GDM1 (cell line): ENCODE data around the gene PGS1.
A peak's percentile ranks its signal among the peaks of the same experiment; 100 is the strongest.
"Not testable (repeated sequence)": the region's sequence is repeated elsewhere in the genome, so short reads cannot be mapped to it uniquely, and the experiment has no call there.

Experiments
- DNase-seq: peaks from one replicate; lab custom pipeline; 2025; lab: John Stamatoyannopoulos, UW

The PGS1 gene, protein sequence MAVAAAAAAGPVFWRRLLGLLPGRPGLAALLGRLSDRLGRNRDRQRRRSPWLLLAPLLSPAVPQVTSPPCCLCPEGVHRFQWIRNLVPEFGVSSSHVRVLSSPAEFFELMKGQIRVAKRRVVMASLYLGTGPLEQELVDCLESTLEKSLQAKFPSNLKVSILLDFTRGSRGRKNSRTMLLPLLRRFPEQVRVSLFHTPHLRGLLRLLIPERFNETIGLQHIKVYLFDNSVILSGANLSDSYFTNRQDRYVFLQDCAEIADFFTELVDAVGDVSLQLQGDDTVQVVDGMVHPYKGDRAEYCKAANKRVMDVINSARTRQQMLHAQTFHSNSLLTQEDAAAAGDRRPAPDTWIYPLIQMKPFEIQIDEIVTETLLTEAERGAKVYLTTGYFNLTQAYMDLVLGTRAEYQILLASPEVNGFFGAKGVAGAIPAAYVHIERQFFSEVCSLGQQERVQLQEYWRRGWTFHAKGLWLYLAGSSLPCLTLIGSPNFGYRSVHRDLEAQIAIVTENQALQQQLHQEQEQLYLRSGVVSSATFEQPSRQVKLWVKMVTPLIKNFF

DNA sequence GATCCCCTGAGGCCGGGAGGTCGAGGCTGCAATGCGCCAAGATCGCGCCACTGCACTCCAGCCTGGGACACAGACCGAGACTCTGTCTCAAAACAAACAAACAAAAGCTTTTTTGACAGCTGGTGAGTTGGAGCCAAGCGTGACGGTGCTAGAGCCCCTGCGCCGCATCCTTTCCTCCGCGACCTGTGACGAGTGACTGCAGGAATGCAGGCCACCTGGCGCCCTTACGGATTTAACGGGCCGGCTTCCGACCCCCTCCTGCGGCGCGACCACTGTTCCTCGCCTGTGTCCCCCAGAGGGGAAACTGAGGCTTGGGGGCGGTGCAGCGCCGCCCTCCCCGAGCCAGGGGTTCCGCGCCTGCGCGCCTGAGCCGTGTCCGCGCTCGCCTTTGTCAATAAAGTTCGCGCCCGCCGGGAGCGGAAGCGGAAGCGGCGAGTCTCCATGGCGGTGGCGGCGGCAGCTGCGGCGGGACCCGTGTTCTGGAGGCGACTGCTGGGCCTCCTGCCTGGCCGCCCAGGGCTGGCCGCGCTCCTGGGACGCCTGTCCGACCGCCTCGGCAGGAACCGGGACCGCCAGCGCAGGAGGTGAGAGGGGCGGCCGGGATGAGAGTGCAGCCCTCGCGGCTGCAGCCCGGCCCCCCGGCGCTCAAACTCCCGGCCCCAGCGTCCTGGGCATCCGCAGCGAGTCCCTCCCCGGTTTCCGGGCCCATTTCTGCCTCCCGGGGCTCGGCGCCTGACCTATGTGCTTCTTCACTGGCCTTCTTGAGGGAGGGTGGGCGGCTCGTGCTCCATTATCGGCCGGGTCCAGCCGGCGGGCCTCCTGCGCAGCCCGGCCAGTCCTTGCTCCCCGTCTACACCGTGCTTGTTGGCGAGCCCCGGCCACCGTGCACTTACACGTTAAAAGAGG lies at the start of gene PGS1:
Gene PGS1, plus strand, starts transcription at position 425 of the 906 bp plus-strand sequence. Its CDS starts 17 bp downstream, at position 442.
- peak; percentile 64 for DNase-seq

DNA sequence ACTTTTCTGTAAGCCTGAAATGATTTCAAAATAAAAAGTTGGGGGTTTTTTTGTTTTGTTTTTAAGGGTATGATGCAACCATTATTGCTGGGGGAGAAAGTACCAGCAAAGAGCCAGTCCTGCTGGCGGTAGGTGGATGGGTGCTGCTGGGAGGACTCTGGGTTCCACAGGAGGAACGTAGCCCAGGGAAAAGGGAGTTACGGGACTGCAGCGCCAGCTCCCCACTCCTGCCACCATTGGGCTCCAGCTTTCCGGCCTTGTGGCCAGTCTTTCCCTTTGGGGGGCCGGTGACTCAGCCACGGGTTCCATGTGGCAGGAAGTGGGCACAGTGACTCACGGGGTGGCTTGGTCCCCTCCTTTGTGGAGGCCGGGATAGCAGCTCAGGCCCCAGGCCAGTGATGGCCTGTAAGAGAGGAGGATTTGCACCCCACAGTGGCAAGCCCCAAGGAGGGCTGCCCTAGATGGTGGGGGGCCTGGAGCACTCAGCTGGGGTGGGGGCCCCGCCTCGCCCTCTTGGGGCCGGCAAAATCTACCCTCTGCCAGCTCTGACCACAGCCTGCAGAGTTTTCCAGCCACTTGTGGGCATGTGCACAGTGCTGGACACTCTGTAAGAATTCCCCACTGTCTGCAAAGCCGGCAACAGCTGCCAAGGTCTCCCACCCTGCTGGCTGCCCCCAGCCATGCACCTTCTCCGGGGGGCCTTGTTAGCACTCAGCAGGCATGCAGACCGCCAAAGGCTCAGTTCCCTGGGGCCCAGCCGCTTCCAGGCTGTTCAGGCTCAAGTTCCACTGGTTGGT lies 49.0 kb upstream of the PGS1 start:
- DNase-seq, result peak; percentile 74

DNA sequence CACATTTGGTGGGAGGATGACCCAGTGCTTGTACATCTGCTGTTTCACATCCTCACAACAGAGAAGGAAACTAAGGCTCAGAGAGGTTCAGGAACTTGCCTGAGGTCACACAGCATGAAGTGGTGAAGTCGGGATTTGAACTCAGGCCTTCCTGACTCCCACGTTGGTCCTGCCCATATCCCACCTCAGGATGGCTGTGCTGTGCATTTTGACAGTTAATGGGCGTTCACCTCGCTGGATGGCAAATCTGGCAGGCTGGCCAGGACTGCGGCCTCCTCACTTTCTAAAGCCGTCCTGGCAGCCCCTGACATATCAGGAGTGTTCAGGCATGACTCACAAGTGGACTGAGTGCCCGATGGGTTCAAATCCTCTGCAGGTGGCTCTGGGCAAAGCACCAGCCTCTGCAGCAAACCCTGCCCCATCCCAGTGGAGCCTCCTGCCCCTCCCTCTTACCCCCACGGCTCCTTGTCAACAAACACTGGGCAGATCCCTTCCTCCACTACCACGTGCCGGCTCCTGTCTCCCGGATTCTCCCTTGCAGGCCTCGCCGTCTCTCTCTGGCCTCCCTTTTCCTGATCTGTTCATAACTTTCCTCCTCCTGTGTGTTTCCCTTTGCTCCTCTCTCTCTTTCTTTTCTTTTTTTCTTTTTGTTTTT lies 47.8 kb upstream of the PGS1 start:
- no peak for DNase-seq

DNA sequence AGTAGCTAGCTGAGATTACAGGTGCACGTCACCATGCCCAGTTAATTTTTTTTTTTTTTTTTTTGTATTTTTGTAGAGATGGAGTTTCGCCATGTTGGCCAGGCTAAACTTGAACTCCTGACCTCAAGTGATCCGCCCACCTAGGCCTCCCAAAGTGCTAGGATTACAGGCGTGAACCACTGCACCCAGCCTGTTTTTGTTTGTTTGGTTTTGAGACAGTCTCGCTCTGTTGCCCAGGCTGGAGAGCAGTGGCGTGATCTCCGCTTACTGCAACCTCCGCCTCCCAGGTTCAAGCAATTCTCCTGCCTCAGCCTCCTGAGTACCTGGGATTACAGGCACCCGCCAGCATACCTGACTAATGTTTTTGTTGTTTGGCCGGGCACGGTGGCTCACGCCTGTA lies 47.1 kb upstream of the PGS1 start:
- not testable (repeated sequence) for DNase-seq

DNA sequence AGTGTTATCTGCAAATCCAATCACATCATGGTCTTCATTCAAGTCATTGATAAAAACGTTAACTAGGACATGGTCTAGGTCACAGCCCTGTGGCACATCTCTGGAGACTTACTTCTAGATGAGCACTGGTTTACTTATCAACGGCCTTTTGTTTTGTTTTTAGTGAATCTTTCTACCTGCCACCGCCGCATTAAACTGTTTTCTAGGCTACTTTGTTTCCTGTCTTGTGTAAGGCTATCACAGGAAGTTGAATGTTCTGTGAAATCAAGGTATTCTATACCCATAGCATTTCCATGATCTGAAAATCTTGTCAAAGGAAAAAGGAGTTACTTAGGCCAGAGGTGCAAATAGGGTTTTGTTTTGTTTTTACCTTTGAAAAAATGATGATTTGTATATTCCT lies 45.5 kb upstream of the PGS1 start:
- DNase-seq, result no peak

DNA sequence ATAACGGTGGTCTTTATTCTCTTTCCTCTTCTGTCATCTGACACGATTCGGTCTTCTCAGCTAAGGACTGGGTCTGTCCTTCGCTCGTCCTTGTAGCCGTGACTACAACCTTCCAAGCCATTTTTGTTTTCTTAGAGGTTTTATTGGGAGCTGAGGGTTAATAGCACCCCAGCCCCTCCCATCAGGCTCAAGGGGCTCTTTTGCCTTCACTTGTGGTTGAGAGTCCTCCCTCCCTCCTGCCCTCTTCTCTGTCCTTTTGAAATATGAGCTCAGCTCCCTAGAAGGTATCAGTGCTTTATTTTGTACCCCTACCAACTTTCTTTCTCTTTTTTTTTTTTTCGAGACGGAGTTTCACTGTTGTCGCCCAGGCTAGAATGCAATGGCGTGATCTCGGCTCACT lies 43.2 kb upstream of the PGS1 start:
- DNase-seq, result no peak

DNA sequence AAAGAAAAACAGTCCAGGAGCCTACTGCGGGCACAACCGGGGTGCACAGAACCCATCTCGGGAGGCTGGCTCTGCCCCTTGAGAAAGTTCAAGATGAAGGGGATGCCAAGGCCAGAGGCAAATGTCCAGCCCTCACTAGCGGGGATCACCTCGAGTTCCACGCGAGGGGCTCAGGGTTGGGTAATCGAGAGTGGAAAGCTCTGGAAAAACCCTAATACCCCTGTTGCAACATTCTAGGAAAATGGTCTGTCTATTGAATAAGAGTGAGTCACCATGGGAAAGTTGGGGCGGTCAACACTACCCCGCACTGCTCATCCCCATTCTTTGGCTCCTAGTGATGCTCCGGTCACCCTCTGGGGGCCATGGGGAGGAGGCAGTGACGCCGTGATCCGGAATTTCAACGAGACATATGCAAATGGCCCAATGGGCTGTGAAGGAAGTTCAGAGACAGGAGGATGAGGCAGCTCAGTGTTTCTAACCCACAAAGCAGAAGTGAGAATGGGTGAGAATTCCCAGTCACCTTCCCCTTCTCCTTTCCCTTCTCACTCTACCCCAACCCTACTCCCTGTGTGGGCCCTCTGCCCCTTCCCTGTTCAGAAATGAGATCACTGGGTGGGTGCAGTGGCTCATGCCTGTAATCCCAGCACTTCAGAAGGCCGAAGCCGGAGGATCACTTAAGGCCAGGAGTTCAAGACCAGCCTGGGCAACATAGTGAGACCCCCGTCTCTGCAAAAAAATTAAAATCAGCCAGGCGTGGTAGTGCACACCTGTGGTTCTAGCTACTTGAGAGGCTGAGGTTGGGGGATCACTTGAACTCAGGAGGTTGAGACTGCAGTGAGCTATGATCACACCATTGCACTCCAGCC lies 41.0 kb upstream of the PGS1 start:
- peak; percentile 19 for DNase-seq

DNA sequence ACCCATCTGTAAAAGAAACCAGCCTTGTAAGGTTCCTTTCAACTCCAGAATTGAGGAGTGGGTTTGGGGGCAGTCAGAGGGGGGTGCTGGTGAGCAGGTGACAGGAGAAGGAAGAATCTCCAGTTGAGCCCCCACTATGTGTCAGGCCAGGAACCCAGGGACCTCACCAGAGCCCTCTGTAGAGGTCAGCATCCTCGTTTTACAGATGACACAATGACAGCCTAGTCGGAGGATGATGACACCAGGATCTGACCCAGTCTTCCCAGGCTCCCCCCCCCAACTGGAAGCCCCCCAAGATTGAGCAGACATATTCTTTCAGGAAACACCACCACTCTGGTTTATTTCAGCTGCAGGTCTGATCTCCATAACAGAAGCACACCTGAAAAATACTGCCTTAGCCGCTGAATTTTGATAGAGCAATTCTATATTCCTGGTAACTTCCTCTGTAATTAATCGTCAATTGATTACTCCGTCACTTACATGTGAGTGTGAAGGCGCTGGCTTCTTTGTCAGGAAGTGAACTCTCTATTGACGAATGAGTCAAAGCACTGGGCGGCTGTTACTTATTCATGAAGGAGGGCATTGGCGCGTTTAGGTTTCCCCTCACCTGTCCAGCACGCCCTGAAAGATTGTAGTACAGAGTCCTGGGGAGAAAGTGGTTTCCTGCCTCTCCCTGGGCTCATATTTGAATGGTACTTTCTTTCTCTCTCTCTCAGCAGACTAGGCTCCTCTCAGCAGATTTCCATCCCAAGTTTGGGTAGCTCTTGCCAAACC lies 39.8 kb upstream of the PGS1 start:
- no peak for DNase-seq

DNA sequence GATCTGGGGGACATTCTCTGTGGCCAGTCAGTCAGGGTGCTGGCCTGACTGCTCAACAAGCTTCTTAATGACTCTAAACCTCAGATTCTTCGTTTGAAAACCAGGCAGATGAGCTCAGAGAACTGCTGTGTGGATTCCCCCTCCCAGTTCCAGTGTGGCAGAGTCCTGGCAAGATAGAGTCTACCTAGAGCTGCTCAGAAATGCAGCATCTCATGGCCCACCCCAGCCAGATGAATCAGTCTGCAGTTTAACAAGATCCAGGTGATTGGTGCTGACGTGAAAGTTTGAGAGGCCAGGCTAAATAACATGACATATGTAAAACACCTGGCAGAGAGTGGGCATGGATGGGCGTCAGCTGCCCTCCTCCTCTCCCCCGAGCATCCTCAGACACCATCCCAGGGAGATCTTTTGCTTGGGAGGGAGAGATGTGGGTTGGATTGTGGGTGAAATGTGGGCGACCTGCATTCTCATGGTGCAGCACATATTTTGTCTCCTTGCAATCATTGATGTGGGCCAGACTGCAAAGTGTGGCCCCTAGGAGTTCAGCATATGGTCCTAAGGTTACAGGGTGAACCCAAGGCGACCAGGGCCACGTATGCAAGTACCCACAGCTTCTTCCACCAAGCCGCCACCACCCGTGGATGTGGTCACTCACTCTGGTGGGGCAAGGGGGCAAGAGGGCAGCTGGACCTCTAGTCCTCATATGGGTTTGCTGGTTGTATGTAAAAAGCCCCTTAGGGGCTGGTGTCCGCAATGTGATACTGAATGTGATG lies 38.1 kb upstream of the PGS1 start:
- no peak for DNase-seq

DNA sequence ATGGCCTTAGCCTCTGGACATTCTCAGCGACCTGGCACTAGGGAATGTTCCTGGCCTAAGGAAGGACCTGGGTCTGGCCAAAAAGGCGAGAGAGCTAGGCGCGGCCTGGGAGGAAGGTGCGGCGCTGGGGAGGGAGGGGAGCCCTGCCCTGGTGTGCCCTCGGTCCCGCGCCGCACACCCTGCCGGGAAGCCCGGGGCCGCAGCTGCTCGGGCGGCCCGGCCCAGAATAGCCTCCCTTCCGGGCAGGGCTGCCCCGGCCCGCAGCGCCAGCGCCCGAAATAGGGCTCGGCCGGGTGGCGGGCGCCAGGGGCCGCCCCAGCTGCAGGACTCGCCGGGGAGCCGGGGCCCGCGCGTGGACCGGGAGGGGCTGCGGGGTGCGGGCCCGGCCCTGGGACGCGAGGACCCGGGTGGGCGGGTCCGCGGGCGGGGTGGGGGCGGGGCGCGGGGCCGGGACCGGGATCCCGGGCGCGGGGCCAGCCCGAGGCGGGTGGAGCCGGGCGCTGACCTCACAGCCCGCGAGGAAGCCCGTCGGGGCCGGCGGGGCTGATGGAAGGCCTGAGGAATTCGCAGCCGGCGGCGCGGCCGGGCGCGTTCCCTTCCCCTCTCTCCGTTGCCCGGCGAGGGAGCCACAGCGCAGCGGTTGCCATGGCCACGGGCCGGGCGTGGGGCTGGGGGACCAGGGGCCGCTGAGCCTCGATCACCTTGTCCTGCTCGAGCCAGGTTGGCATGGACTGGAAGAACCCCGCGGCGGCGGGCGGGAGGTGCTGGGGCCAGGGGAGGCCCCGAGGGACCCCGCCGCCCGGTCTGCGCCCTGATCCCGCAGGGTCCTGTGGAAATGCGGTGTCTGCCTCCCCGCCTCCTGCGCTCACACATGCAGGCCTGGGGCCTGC lies 36.6 kb upstream of the PGS1 start:
- DNase-seq, result no peak

DNA sequence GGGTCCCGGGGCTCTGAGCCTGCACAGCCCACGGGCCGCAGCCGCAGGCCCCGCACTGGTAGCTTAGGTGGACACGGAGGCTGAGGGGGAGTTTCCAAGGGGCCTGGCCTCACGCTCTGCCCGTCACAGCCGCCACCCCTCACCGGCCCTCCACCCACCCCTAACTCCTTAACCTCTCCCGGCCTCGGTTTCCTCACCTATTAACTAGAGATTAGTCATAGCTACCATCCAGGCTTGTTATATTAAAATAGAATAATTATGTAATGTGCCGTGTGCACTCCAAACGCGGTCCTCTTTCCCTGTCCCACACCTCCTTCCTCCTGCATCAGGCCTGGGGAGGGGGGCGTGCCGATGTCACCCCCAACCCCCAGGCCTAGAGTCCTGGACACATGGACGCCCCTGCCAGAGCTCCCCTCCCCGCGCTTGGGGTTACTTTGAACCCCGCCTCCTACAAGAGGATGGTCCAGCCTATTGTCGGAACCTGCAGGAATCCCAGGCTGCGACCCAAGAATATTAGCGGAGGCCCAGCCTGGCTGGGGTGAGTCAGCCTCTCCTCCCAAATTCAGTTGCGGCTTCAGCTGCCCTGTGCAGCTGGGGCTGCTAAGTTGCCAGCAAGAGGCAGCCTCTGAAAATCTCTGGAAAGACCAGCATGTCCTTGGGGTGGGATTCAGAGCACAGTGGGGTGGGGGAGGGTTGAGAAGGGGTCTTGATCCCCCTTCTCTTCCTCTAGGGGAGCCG lies 35.8 kb upstream of the PGS1 start:
- DNase-seq, result no peak

DNA sequence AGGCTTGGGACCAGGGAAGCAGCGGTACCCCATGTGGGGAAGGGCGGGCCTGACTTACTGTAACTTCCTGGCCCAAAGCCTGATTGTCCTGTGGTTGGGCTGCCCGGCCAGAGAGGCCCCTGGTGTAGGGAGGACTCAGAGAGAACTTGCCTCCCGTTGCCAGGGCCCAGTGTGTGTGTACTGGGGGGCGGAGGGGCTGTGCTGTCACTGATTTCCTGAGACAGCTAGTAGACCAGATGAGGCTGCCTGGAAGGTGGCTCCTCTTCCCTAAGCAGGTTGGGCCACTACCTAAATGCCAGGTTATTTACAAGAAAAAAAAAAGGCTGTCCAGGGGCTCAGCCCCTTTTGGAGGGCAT lies 35.3 kb upstream of the PGS1 start:
- DNase-seq, result peak; percentile 20

DNA sequence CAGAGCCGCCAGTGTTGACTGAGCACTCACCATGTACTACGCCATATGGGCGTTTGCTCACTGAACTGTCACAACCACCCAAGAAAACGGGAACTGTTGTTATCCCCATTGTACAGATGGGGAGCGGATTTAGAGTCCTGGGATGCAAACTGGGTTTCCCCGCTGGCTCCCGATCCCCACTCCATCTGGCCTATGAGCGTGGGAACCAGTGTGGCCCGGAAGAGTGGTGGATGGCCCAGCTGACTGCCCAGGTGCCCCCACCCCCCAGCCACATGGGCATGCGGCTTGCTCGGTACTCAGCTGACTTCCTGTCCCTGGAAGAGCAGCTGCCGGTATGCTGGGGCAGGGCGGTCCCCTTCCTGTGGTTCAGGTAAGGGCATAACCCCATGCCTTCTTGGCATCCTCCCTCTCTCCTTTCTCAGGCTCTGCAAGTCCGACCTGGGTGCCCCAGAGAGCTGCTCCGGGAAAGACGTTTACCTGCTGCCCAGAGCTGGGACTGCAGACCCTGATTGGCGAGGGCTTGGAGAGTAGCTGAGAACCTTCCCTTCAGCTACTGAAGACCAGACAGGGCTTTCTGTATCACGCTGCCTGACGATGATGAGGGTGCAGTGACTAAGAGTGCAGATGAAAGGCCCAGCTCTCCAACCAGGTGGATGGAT lies 34.8 kb upstream of the PGS1 start:
- no peak for DNase-seq

DNA sequence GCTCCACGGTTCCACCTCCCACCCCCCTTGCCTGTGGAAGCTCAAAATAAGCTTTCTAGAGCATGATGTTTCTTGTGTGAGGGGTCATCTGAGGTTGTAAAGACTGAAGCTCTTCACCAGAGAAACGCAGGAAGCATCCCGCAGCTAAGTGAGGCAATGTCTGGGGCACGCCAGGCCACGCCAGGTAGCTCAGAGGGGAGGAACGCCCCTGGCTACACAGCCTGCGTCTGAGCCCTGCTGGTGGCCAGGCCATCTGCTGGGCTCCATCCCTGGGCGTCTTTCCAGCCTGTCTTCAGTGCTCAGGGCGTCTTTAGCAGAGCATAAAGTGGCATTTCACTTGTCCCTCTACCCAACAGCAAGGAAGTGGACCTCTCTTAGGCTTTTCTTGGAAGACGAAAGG lies 33.8 kb upstream of the PGS1 start:
- no peak for DNase-seq

DNA sequence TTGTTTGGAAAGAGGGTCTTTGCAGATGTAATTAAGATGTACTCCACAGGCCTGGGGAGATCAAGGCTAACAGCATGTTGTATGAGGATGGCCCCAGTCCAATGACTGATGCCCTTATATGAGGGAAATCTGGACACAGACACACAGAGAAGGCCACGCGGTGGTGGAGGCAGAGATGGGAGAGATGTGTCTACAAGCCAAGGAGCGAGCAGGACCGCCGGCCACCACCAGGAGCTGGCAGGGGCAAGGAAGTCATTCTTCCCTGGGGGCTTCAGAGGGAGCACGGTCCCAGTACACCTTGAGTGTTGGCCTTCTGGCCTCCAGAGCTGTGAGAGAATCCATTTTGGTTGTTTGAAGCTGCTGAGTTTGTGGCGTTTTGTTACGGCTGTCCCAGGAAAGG lies 33.3 kb upstream of the PGS1 start:
- no peak for DNase-seq

DNA sequence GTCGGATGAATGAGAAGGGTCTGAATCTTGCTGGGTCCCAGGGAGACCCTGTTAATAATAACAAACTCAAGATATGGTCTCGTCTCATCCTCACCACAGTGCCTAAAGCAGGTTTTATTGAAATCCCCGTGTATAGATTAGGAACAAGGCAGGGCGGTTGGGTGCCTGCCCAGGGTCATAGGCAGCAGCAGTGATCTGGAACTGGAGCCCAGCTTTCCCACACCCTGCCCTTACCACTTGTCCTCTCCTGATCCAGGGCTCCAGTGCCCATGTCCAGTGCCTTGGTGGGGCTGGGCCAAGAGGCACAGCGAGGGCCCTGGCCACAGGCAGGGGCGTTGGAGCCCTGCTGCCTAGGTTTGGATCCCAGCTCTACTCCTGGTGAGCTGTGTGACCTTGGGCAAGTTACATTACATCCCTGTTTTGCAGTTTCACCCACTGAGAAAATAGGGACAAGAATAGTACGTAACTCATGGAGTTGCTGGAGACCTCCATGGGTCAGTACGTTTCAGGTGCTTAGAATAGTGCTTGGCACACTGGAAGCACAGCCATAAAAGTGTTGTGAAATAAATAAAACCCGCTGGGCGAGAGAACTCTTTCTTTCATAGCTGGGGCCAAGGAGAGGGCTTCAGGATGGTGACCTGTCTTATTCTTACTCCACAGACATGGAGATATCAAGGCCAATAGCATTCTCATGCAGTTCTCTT lies 32.5 kb upstream of the PGS1 start:
- DNase-seq, result no peak
